DOHH2 (cell line): ENCODE data around the gene RAMP1.

Experiments used
- H3F3A ChIP-seq: fragments of 200-600 bp; sonication (generic), shearing (Covaris generic); 2 replicates; pipeline ENCODE4 v1.6.0; 2016; ENCODE audit warnings: antibody characterized with exemption, mild to moderate bottlenecking; ENCODE audit not compliant: control insufficient read depth, insufficient read depth
- H3K27ac ChIP-seq: fragments of 200-600 bp; sonication (generic); 2 replicates; pipeline ENCODE4 v1.5.1; 2014; ENCODE audit warnings: low read depth, mild to moderate bottlenecking, low read length, moderate library complexity
- H3K27me3 ChIP-seq: fragments of 200-600 bp; sonication (generic); 2 replicates; pipeline ENCODE4 v1.6.1; 2014; ENCODE audit warnings: mild to moderate bottlenecking, low read length, mixed read lengths; ENCODE audit not compliant: control insufficient read depth
- H3K36me3 ChIP-seq: fragments of 200-600 bp; sonication (generic); 2 replicates; pipeline ENCODE4 v1.6.1; 2014; ENCODE audit warnings: mild to moderate bottlenecking, low read length, moderate library complexity, mixed read lengths; ENCODE audit not compliant: control insufficient read depth
- H3K4me1 ChIP-seq: fragments of 200-600 bp; sonication (generic); 2 replicates; pipeline ENCODE4 v1.6.1; 2014; ENCODE audit warnings: mild to moderate bottlenecking, low read length, mixed read lengths; ENCODE audit not compliant: control insufficient read depth
- H3K4me2 ChIP-seq: fragments of 200-600 bp; sonication (generic); 2 replicates; pipeline ENCODE4 v1.6.0; 2014; ENCODE audit warnings: mild to moderate bottlenecking, low read length, moderate library complexity
- H3K4me3 ChIP-seq: fragments of 200-600 bp; sonication (generic); 2 replicates; pipeline ENCODE4 v1.5.1; 2014; ENCODE audit warnings: mild to moderate bottlenecking, low read length, mixed read lengths
- H3K79me2 ChIP-seq: fragments of 200-600 bp; sonication (generic); 2 replicates; pipeline ENCODE4 v1.6.1; 2014; ENCODE audit warnings: mild to moderate bottlenecking, low read length, mixed read lengths; ENCODE audit not compliant: control insufficient read depth
- H3K9me2 ChIP-seq: fragments of 200-600 bp; sonication (generic); replicated peaks from 2 replicates; pipeline ENCODE4 v1.6.1; 2014; ENCODE audit warnings: mild to moderate bottlenecking, low read length, mixed read lengths; ENCODE audit not compliant: control insufficient read depth
- H3K9me3 ChIP-seq: fragments of 200-600 bp; sonication (generic); 2 replicates; pipeline ENCODE4 v1.6.1; 2014; ENCODE audit warnings: antibody characterized with exemption, low read length, mixed read lengths; ENCODE audit not compliant: control insufficient read depth, insufficient read depth
- H4K20me1 ChIP-seq: fragments of 200-600 bp; sonication (generic); 2 replicates; pipeline ENCODE4 v1.6.0; 2014; ENCODE audit warnings: low read depth, mild to moderate bottlenecking, antibody characterized with exemption, low read length, moderate library complexity; ENCODE audit not compliant: control insufficient read depth, insufficient read depth
- CTCF ChIP-seq: fragments of 200-600 bp; sonication (generic); IDR thresholded peaks from one replicate; pipeline ENCODE4 v1.5.1; 2014; ENCODE audit warnings: antibody characterized with exemption, mild to moderate bottlenecking, low read depth, low read length; ENCODE audit not compliant: poor library complexity, severe bottlenecking
- EZH2phosphoT487 ChIP-seq: fragments of 200-600 bp; sonication (generic); IDR thresholded peaks from 2 replicates; pipeline ENCODE4 v1.6.1; 2017; ENCODE audit warnings: borderline replicate concordance, mild to moderate bottlenecking, antibody characterized with exemption, low read length, moderate library complexity, mixed read lengths

The RAMP1 gene

GRCh38 chr2:237935740-237936452 lies 76.5 kb downstream of the RAMP1 start:
- Histone ChIP-seq H3K4me3 (no peak overlapping the region), H3K4me2 (no peak overlapping the region), H3K79me2 (no peaks in the 10 kb centered on the region), H3K36me3 (no peaks in the 10 kb centered on the region), H3K4me1 (peaks cover 14% of the 10 kb centered on the region), H3K27me3 (no peaks in the 10 kb centered on the region), H3F3A (no peaks in the 10 kb centered on the region), H3K27ac (no peak overlapping the region), H4K20me1 (no peaks in the 10 kb centered on the region), H3K9me3 (peaks cover 2% of the 10 kb centered on the region; the same call in 1 of the 2 replicates), H3K9me2 (no peaks in the 10 kb centered on the region)
- TF ChIP-seq EZH2phosphoT487 (no peak), CTCF (no peak)

DNA sequence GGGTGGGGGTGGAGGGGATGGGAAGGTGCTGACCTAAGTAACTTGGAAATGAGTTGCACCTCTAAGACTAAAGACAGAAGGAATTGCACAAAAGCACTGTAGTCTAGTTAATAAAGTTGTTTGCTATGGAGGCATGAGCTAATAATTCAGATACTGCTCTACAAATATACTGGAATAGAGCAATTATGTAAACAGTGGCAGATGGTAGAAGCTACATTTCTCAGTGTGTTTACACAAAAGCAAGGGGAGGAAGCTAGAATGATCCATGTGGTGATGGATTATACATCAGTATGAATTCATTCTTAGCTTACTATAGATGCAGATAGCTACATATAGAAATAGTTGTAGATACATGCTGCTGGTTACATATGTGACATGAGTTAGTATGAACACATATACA lies 79.8 kb downstream of the RAMP1 start:
- Histone ChIP-seq H3F3A (no peaks in the 10 kb centered on the region), H3K4me3 (no peak overlapping the region), H3K9me2 (no peaks in the 10 kb centered on the region), H3K36me3 (no peaks in the 10 kb centered on the region), H3K79me2 (no peaks in the 10 kb centered on the region), H3K4me1 (peaks cover 5% of the 10 kb centered on the region), H3K27me3 (no peaks in the 10 kb centered on the region), H4K20me1 (no peaks in the 10 kb centered on the region), H3K9me3 (peaks cover 6% of the 10 kb centered on the region), H3K27ac (no peak overlapping the region), H3K4me2 (no peak overlapping the region)
- TF ChIP-seq CTCF, result no peak
- TF ChIP-seq EZH2phosphoT487, result no peak

- Histone ChIP-seq H3K79me2 (no peaks in the 10 kb centered on the region), H3K27me3 (no peaks in the 10 kb centered on the region), H3K4me2 (no peak overlapping the region), H3K4me3 (no peak overlapping the region), H3K9me2 (no peaks in the 10 kb centered on the region), H3K9me3 (peaks cover 16% of the 10 kb centered on the region), H3K27ac (no peak overlapping the region), H4K20me1 (no peaks in the 10 kb centered on the region), H3K36me3 (no peaks in the 10 kb centered on the region), H3K4me1 (no peaks in the 10 kb centered on the region; the same call in none of the 2 replicates), H3F3A (no peaks in the 10 kb centered on the region)
- TF ChIP-seq EZH2phosphoT487 (no peak), CTCF (no peak)
Observed at GRCh38 chr2:237940828-237941227, 81.4 kb downstream of the RAMP1 start.
